GM15510 (cell line): ENCODE results near the gene CPED1.

ENCODE experiments used
- POLR2A ChIP-seq: IDR thresholded peaks from 3 replicates; pipeline ENCODE4 v1.6.1; 2011; ENCODE audit warnings: borderline replicate concordance; ENCODE audit not compliant: insufficient read length; ENCODE audit errors: extremely low read depth

The CPED1 gene

GRCh38 chr7:121020989-121021969 is 32.8 kb downstream of the CPED1 start:
- TF ChIP-seq POLR2A: no peak

GRCh38 chr7:121023194-121023593 is 34.7 kb downstream of the CPED1 start:
- no peak for TF ChIP-seq POLR2A

- no peak for TF ChIP-seq POLR2A
Measured at GRCh38 chr7:121023683-121024511, 35.4 kb downstream of the CPED1 start.

- no peak for TF ChIP-seq POLR2A
Measured at GRCh38 chr7:121024611-121025010, 36.1 kb downstream of the CPED1 start.

- TF ChIP-seq POLR2A: no peak
Measured at GRCh38 chr7:121026159-121026558, 37.6 kb downstream of the CPED1 start.

GRCh38 chr7:121026577-121027111 is 38.1 kb downstream of the CPED1 start:
- TF ChIP-seq POLR2A: no peak

GRCh38 chr7:121027761-121028669 is 39.5 kb downstream of the CPED1 start:
- no peak for TF ChIP-seq POLR2A

- no peak for TF ChIP-seq POLR2A
Measured at GRCh38 chr7:121029302-121029701, 40.8 kb downstream of the CPED1 start.

GRCh38 chr7:121030308-121030707 is 41.8 kb downstream of the CPED1 start:
- TF ChIP-seq POLR2A: no peak

GRCh38 chr7:121032645-121033460 is 44.3 kb downstream of the CPED1 start:
- no peak for TF ChIP-seq POLR2A

GRCh38 chr7:121034929-121035328 is 46.4 kb downstream of the CPED1 start:
- TF ChIP-seq POLR2A: no peak

- no peak for TF ChIP-seq POLR2A
Measured at GRCh38 chr7:121037957-121038716, 49.6 kb downstream of the CPED1 start.
